ENCODE data around the gene FNBP1. TPM values are rescaled to one million over a fixed set of nuclear protein-coding genes. Genes with fewer than 3 reads are reported as not detected.
"Not testable (repeated sequence)": the region's sequence is repeated elsewhere in the genome, so short reads cannot be mapped to it uniquely, and the experiment has no call there.

Gene FNBP1
- polyA plus RNA-seq, 1 donor from 2014 or later, result 173 TPM

DNA sequence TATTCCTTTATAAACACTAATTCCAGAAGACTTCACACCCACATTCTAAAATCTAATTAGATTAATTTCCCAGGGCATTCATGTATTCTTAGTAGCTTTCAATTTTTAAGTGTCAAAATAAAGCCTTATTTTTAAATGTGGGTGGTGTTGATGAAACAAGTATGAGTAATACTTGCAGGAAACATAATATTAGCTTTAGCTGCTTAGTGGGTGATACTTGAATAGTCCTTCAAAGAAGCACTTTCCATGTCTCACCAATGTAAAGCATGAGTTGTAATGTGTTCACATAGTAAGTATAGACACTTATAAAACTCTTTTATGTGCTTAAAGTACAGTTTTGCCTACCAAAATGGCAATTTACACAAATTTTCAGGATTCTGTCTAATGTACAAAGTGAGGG, 6.9 kb downstream of the FNBP1 start:
- Mint-ChIP-seq H3K9me3 (no peaks in the 10 kb centered on the region), H3K27ac (peak overlapping the region; percentile 92 to 99 (median 95)), H3K4me1 (peaks cover 61 to 67% (median 66%) of the 10 kb centered on the region in 3 donors), H3K27me3 (no peaks in the 10 kb centered on the region), H3K4me3 (peak overlapping the region; percentile 72 to 97 (median 89)), H3K36me3 (peaks cover 5% of the 10 kb centered on the region)

DNA sequence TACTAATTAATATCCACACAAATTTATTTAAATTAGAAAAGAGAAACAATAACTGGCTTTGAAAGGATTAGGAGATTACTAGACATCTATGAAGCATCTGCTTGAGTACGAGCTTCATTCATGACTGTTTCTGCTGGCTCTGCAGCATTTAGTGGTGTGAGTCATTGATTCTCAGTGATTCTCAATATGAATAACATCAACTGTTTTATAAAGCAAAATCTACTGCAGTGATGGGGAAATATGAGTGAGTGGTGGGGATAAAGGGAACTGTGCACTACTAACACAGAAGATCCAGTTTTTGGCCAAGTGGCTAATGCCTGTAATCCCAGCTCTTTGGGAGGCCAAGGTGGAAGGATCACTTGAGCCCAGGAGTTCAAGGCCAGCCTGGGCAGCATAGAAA, 8.4 kb downstream of the FNBP1 start:
- H3K27me3 Mint-ChIP-seq, result no peaks in the 10 kb centered on the region
- no peaks in the 10 kb centered on the region for H3K9me3 Mint-ChIP-seq
- H3K4me3 Mint-ChIP-seq, result peak overlapping the region; percentile 2 to 97 (median 52)
- H3K27ac Mint-ChIP-seq, result peak overlapping the region; percentile 78 to 99 (median 95)
- H3K4me1 Mint-ChIP-seq, result peaks cover 68 to 73% (median 69%) of the 10 kb centered on the region in 3 donors
- peaks cover 5% of the 10 kb centered on the region for H3K36me3 Mint-ChIP-seq

DNA sequence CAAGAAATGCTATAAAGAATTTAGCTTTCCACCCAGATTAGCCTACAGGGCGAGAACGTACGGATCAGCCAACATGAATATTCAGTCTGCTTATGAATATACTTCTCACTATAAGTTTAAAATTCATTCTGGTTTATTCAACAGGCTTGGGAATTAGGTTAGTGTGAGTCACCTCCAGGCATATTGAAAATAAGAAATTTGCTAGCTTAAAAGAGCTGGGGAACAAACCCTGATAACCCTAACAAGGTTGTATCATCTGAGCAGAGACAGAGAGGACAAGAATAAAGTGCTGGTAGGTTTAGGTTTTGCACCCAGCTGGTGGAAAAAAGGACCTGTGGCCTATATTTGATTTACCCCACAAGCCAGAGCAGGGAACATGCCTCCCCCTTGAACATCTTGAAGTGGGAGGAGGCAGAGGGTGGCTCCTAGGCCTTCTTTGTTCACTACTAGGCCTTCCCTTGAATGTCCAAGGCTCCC, 12.3 kb downstream of the FNBP1 start:
- H3K4me3 Mint-ChIP-seq, result peak overlapping the region; percentile 70 to 93 (median 83)
- H3K36me3 Mint-ChIP-seq, result peaks cover 6% of the 10 kb centered on the region
- H3K27ac Mint-ChIP-seq, result peak overlapping the region; percentile 95 to 99 (median 98)
- no peaks in the 10 kb centered on the region for H3K27me3 Mint-ChIP-seq
- H3K4me1 Mint-ChIP-seq, result peaks cover 71 to 86% (median 79%) of the 10 kb centered on the region in 3 donors
- no peaks in the 10 kb centered on the region for H3K9me3 Mint-ChIP-seq

DNA sequence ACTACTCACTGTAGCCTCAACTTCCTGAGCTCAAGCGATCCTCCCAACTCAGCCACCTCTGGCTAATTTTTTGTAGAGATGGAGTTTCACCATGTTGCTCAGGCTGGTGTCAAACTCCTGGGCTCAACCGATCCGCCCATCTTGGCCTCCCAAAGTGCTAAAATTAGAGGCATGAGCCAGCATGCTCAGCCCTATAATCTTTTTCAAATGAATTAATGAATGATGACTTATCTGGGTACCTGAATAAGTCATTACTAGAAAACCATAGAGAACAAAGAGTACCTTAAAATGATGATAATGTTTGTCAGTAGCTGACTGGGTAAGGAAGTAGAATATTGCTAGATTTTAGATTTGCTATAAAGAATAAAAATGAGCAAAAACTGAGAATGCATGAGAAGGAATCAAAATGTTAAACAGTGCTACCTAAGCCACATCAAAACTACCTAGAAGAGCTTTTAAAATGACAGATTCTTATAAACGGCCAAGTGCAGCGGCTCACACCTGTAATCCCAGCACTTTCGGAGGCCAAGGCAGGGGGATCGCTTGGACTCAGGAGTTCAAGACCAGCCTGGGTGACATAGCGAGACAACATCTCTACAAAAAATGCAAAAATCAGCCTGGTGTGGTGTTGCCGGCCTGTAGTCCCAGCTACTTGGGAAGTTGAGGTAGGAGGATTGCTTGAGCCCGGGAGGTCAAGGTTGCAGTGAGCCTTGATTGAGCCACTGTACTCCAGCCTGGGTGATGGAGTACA, 13.6 kb downstream of the FNBP1 start:
- Mint-ChIP-seq H3K4me1 (peaks cover 66 to 86% (median 78%) of the 10 kb centered on the region in 3 donors), H3K9me3 (no peaks in the 10 kb centered on the region), H3K27me3 (no peaks in the 10 kb centered on the region), H3K36me3 (peaks cover 3% of the 10 kb centered on the region), H3K4me3 (peak overlapping the region; percentile 68 to 82 (median 77)), H3K27ac (peak overlapping the region; percentile 95 to 99 (median 98))

DNA sequence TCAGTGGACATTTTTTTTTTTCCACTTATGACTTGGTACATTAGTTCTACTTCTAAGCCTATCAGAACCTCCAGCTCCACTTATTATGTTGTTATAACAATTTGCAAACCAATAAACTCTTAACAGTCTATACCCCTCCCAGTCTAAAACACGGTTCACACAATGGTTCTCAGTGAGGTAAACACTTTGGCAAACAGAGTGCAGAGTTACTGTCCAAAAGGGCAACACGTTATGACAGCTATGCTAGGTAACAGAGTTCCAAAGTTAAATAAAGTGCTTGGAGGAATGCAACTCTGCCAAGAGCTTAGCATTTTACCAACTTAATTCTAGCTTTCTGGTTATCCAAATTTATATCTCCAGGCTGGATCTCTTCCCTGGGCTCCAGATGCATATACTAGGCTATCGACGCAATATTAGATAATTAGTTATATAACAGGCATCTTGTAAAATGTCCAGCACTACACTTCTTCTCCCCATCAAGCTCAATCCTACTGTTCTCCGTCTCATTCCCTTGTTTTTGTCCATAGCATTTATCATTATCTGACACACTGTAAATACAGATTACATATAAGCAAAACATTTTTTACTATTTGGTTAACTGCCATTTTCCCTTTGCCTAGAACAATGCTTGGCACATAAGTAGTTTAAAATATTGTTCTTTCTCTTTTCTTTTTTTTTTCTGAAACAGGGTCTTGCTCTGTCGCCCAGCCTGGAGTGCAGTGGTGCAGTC, 14.3 kb downstream of the FNBP1 start:
- peak overlapping the region; percentile 68 to 82 (median 77) for H3K4me3 Mint-ChIP-seq
- no peaks in the 10 kb centered on the region for H3K9me3 Mint-ChIP-seq
- no peaks in the 10 kb centered on the region for H3K27me3 Mint-ChIP-seq
- peaks cover 1% of the 10 kb centered on the region for H3K36me3 Mint-ChIP-seq
- H3K4me1 Mint-ChIP-seq, result peaks cover 70 to 91% (median 83%) of the 10 kb centered on the region in 3 donors
- peak overlapping the region; percentile 95 to 100 (median 99) for H3K27ac Mint-ChIP-seq

DNA sequence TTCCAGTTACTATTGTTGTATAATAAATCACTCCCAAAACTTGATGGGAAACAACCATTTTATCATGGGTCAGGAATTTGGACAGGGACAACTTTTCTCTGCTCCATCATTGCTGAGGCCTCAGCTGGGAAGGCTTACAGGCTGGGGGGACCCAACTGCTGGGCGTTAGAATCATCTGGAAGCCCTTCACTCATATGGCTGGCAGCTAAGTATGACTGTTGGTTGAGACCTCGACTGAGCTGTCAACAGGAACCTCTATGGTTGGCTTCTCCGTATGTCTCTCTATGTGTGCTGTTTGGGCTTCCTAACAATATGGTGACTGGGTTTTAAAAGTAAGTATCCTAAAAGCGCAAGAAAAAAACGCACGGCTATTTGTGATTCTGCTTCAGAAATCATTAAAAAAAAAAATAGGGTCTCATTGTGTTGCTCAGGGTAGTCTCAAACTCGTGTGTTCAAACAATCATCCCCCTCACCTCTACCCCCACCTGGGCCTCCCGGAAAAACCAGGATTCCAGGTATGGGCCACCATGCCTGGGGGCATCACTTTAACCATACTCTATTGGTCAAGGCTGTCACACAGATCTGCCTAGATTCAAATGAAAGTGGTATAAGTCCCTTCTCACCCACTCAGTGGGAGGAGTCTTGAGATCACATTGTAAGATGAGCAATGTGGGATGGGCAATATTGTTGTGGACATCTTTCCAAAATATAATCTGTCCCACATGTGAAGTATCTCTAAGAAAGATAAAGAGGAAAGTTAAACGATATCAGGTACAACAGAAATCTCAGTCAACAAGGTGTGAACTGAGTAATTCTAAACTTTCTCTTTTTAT, 15.2 kb downstream of the FNBP1 start:
- H3K36me3 Mint-ChIP-seq, result peaks cover 4% of the 10 kb centered on the region
- peak overlapping the region in 3 of 4 donors; percentile 25 to 85 (median 76) for H3K4me3 Mint-ChIP-seq
- H3K9me3 Mint-ChIP-seq, result no peaks in the 10 kb centered on the region
- peak overlapping the region; percentile 95 to 100 (median 99) for H3K27ac Mint-ChIP-seq
- no peaks in the 10 kb centered on the region for H3K27me3 Mint-ChIP-seq
- H3K4me1 Mint-ChIP-seq, result peaks cover 72 to 92% (median 83%) of the 10 kb centered on the region in 3 donors

DNA sequence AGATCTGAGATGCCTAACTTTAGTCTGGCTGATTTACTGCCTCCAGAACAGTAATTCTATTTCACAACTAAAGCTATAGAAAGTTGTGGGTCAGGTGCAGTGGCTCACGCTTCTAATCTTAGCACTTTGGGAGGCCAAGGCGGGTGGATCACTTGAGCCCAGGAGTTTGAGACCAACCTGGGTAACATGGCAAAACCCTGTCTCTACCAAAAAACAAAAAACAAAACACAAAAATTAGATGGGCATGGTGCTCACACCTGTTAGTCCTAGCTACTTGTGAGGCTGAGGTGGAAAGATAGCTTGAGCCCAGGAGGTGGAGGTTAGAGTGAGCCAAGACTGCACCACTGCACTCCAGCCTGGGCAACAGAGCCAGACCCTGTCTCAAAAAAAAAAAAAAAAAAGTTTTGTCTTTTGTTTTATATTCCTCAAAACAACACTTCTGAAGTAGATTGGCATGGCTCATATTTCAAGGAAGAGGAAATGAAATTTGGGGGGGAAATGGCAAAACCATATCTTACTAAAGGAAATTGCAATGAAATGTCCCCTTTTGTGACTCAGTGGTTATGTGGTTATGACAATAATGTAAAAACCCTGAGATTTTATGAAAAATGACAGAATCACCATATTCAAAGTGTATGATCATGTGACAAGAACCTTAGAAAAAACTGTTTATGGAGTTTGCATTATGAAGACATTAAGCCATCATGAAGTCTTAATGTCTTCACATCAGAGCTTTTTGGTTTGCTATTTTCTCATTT, 16.2 kb downstream of the FNBP1 start:
- Mint-ChIP-seq H3K4me3 (peak overlapping the region in 3 of 4 donors; percentile 40 to 89 (median 76)), H3K27ac (peak overlapping the region; percentile 95 to 100 (median 99)), H3K36me3 (peaks cover 4% of the 10 kb centered on the region), H3K9me3 (no peaks in the 10 kb centered on the region), H3K27me3 (no peaks in the 10 kb centered on the region), H3K4me1 (peaks cover 73 to 91% (median 82%) of the 10 kb centered on the region in 3 donors)

DNA sequence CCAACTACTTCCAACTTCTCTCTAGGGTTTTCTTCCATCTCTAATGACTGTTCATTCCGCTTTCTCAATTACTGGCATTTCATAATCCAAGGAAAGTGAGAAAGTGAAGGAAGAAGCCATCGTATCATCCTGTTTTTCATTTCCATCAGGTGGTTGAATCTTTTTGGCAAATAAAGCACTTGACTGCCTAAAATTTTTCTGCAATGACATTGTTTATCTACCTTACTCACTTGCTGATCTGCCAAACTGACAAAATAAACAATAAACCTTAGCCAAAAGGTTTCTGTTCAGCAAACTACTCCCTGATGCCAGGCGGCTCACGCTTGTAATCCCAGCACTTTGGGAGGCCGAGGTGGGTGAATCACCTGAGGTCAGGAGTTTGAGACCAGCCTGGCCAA, 18.4 kb downstream of the FNBP1 start:
- Mint-ChIP-seq H3K27ac (peak overlapping the region; percentile 95 to 100 (median 99)), H3K36me3 (peaks cover 11% of the 10 kb centered on the region), H3K9me3 (no peaks in the 10 kb centered on the region), H3K4me3 (peak overlapping the region in 3 of 4 donors; percentile 84 to 89 (median 88)), H3K4me1 (peaks cover 79 to 90% (median 84%) of the 10 kb centered on the region in 3 donors), H3K27me3 (no peaks in the 10 kb centered on the region)

DNA sequence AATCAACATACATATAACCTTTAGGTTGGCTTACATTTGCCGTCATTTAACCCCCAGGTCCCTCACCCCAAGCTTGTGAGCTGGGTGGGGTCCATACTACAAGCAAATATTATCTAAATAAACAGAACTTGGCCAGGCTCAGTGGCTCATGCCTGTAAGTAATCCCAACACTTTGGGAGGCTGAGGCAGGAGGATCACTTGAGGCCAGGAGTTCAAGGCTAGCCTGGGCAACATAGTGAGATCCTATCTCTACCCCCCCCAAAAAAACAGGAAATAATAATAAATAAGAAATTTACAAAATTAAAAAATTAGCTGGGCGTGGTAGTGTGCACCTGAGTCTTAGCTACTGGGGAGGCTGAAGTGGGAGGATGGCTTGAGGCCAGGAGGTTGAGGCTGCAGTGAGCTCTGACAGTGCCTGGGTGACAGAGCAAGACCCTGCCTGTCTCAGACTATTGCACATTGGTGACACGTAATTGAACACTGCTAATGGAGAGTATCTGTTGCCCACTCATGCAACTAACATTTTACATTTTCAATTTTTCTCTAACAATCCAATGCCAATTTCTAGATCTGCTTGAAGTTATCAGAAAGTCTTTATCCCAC, 18.9 kb downstream of the FNBP1 start:
- Mint-ChIP-seq H3K27me3 (no peaks in the 10 kb centered on the region), H3K36me3 (peaks cover 15% of the 10 kb centered on the region), H3K27ac (peak overlapping the region; percentile 98 to 100 (median 99)), H3K9me3 (no peaks in the 10 kb centered on the region), H3K4me1 (peaks cover 79 to 89% (median 83%) of the 10 kb centered on the region in 3 donors), H3K4me3 (peak overlapping the region; percentile 81 to 90 (median 86))

DNA sequence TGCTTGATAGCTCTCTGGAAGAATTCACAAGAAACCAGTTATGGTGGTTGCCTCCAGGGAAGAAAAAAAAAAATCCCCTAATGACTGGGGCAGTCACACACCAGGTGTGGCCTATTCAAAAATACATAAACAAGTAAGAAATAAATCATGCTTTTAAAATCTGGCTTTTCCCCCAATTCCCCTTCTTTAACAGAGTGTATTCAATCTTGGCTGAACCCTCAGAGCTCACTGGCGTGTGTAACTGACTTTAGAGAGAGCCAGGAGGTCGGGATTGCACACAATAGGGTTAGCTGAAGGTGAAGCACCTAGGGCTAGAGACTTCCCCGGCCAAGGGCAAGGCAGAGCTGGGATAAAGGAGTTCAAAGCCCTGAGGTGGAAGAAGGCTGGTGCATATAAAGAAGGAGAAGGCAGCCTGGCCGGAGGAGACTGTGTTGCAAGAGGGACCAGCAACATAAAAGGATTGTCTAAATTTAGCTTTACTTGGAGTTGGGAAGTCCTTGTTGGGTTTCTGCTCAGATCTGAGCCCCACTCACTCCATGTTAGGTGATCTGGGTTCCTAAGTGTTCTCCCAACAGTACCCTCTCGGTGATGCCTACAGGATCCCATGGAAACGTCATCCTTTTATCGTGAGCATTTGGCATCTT, 19.7 kb downstream of the FNBP1 start:
- H3K27me3 Mint-ChIP-seq, result no peaks in the 10 kb centered on the region
- H3K9me3 Mint-ChIP-seq, result no peaks in the 10 kb centered on the region
- peak overlapping the region; percentile 98 to 100 (median 99) for H3K27ac Mint-ChIP-seq
- H3K36me3 Mint-ChIP-seq, result peaks cover 15% of the 10 kb centered on the region
- peaks cover 71 to 81% (median 76%) of the 10 kb centered on the region in 3 donors for H3K4me1 Mint-ChIP-seq
- H3K4me3 Mint-ChIP-seq, result peak overlapping the region; percentile 81 to 90 (median 86)

DNA sequence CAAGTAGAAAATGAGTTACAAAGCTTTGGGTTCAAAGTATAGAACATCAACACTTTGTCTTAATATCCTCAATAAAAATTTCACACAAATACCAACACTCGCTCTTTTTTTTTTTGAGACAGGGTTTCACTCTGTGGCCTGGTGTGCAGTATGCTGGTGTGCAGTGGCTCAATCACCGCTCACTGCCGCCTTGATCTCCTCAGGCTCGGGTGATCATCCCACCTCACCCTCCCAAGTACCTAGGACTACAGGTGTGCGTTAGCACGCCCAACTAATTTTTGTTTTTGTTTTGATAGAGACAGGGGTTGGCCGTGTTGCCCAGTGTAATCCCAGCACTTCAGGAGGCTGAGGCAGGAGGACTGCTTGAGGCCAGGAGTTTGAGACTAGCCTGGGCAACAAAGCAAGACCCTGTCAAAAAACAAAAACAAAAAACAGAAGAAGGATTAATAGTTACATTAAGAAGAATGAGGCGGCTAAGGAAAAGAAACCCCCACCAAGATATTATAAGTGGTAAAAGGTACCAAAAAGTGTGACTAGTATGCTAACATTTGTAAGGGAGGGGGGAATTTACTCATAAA, 20.3 kb downstream of the FNBP1 start:
- no peaks in the 10 kb centered on the region for H3K9me3 Mint-ChIP-seq
- H3K4me3 Mint-ChIP-seq, result peak overlapping the region; percentile 70 to 90 (median 84)
- peaks cover 14% of the 10 kb centered on the region for H3K36me3 Mint-ChIP-seq
- H3K27me3 Mint-ChIP-seq, result no peaks in the 10 kb centered on the region
- peak overlapping the region; percentile 98 to 100 (median 99) for H3K27ac Mint-ChIP-seq
- peaks cover 69 to 80% (median 73%) of the 10 kb centered on the region in 3 donors for H3K4me1 Mint-ChIP-seq

DNA sequence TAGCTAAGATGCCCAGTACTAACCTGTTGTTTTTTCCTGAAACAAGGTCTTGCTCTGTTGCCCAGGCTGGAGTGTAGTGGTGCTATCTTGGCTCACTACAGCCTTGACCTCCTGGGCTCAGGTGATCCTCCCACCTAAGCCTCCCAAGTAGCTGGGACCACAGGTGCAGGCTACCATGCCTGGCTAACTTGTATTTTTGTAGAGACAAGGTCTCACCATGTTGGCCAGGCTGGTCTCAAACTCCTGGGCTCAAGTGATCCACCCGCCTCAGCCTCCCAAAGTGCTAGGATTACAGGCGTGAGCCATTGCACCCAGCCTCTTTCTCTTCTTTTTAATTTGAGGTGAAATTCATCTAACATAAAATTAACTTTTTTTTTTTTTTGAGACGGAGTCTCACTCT, 21.1 kb downstream of the FNBP1 start:
- not testable (repeated sequence) for H3K27me3 Mint-ChIP-seq, H3K9me3 Mint-ChIP-seq
- peaks cover 14% of the 10 kb centered on the region for H3K36me3 Mint-ChIP-seq
- peak overlapping the region; percentile 98 to 100 (median 99) for H3K27ac Mint-ChIP-seq
- H3K4me1 Mint-ChIP-seq, result peaks cover 67 to 80% (median 73%) of the 10 kb centered on the region in 3 donors
- peak overlapping the region in 3 of 4 donors; percentile 51 to 93 (median 82) for H3K4me3 Mint-ChIP-seq

DNA sequence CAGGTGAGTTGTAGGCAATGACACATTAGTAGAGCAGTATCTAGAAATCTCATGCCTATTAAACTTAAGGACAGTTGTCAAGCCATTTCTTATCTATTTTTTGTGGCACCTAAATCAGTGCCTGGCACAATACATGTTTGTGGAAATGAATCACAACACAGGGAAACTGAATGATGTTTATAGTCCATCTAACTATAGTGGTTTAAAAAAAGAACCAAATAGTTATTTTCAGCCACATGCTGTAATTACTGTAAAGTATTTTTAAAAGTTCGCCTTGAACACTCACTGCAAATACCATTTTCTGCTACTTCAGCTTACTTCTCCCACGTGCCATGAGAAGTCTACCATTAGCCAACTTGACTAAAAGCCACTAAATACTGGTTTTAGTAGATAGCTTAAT, 21.9 kb downstream of the FNBP1 start:
- Mint-ChIP-seq H3K9me3 (peaks cover 0 to 2% (median 0%) of the 10 kb centered on the region in 3 donors), H3K4me3 (peak overlapping the region in 3 of 4 donors; percentile 36 to 93 (median 82)), H3K4me1 (peaks cover 68 to 81% (median 71%) of the 10 kb centered on the region in 3 donors), H3K27me3 (no peaks in the 10 kb centered on the region), H3K36me3 (peaks cover 21% of the 10 kb centered on the region), H3K27ac (peak overlapping the region; percentile 98 to 100 (median 99))
